CD14-positive monocyte (primary cell): ENCODE results near the gene SIAH3. TPM values are rescaled to one million over a fixed set of nuclear protein-coding genes. Genes with fewer than 3 reads are reported as not detected.

Experiments used
- DNase-seq, 3 donors: peaks; one replicate each; pipeline ENCODE4 v3.0.0-alpha.2; 2011 to 2022
- H2AFZ ChIP-seq: 2 replicates; pipeline ENCODE4 v1.6.0; 2012; ENCODE audit warnings: mild to moderate bottlenecking, low read depth, low read length, inconsistent platforms; ENCODE audit not compliant: insufficient read depth, poor library complexity, severe bottlenecking
- H3K27ac ChIP-seq, 2 donors: 1 replicate in 1 of 2; 2 replicates in 1 of 2; pipeline ENCODE4 v1.5.1; 2012 to 2013; ENCODE audit warnings: low read length in 2 of 2, control low read depth in 1 of 2, inconsistent platforms in 1 of 2, low read depth in 1 of 2, mild to moderate bottlenecking in 1 of 2
- H3K27me3 ChIP-seq, 2 donors: one replicate each; pipeline versions ENCODE4 v1.6.0 to v1.6.1; 2011 to 2013; ENCODE audit warnings: low read length in 2 of 2; ENCODE audit not compliant: control insufficient read depth in 2 of 2, insufficient read depth in 2 of 2
- H3K36me3 ChIP-seq, 2 donors: replicated peaks in 1 of 2; 1 replicate in 1 of 2; 2 replicates in 1 of 2; pipeline versions ENCODE4 v1.5.1 to v1.6.1; 2012 to 2013; ENCODE audit warnings: low read length in 2 of 2, control low read depth in 1 of 2, inconsistent platforms in 1 of 2, mild to moderate bottlenecking in 1 of 2; ENCODE audit not compliant: insufficient read depth in 2 of 2, control insufficient read depth in 1 of 2
- H3K4me1 ChIP-seq, 2 donors: 1 replicate in 1 of 2; 2 replicates in 1 of 2; pipeline versions ENCODE4 v1.5.1 to v1.6.1; 2012 to 2013; ENCODE audit warnings: low read length in 2 of 2, control low read depth in 1 of 2, inconsistent platforms in 1 of 2, mild to moderate bottlenecking in 1 of 2, moderate library complexity in 1 of 2; ENCODE audit not compliant: insufficient read depth in 2 of 2, control insufficient read depth in 1 of 2
- H3K4me2 ChIP-seq: replicated peaks from 2 replicates; pipeline ENCODE3; 2012; ENCODE audit warnings: low read length, moderate library complexity, mild to moderate bottlenecking; ENCODE audit not compliant: poor library complexity, severe bottlenecking; ENCODE audit errors: extremely low read depth
- H3K4me3 ChIP-seq, 3 experiments: fragments of 200-600 bp in 1 of 3; sonication (generic) in 1 of 3; replicated peaks in 1 of 3; 1 replicate in 2 of 3; 2 replicates in 1 of 3; pipeline ENCODE4 v1.5.1; 2011 to 2013; ENCODE audit warnings: low read length in 3 of 3, mild to moderate bottlenecking in 3 of 3, control low read depth in 2 of 3, low read depth in 2 of 3, inconsistent platforms in 1 of 3, moderate library complexity in 1 of 3
- H3K79me2 ChIP-seq: 2 replicates; pipeline ENCODE4 v1.6.0; 2012; ENCODE audit warnings: mild to moderate bottlenecking, control low read depth, inconsistent platforms, low read length, moderate library complexity; ENCODE audit not compliant: insufficient read depth
- H3K9ac ChIP-seq: 2 replicates; pipeline ENCODE4 v1.6.0; 2017; ENCODE audit warnings: low read length, mild to moderate bottlenecking; ENCODE audit not compliant: insufficient read depth, poor library complexity, severe bottlenecking
- H3K9me3 ChIP-seq, 2 donors: replicated peaks in 1 of 2; 1 replicate in 1 of 2; 2 replicates in 1 of 2; pipeline versions ENCODE4 v1.5.1 to v1.6.1; 2012 to 2013; ENCODE audit warnings: low read length in 2 of 2, control low read depth in 1 of 2; ENCODE audit not compliant: control insufficient read depth in 1 of 2, insufficient read depth in 1 of 2
- H4K20me1 ChIP-seq: 2 replicates; pipeline ENCODE4 v1.6.0; 2012; ENCODE audit warnings: mild to moderate bottlenecking, low read length, control low read depth, moderate library complexity; ENCODE audit not compliant: insufficient read depth
- H3K27ac Mint-ChIP-seq, 7 donors: one replicate each; pipeline ENCODE4 v1.8.0; 2020; ENCODE audit warnings: mild to moderate bottlenecking in 7 of 7, mixed read lengths in 7 of 7, moderate library complexity in 6 of 7, inconsistent platforms in 2 of 7
- H3K27me3 Mint-ChIP-seq, 3 donors: one replicate each; pipeline ENCODE4 v1.8.0; 2021 to 2022; ENCODE audit warnings: low read depth in 3 of 3, mild to moderate bottlenecking in 3 of 3, mixed read lengths in 3 of 3, moderate library complexity in 3 of 3, inconsistent platforms in 1 of 3
- H3K36me3 Mint-ChIP-seq, 2 donors: one replicate each; pipeline ENCODE4 v1.8.0; 2020; ENCODE audit warnings: mixed read lengths in 2 of 2, inconsistent platforms in 1 of 2, mild to moderate bottlenecking in 1 of 2
- H3K4me1 Mint-ChIP-seq: one replicate; pipeline ENCODE4 v1.8.0; 2020; ENCODE audit warnings: mild to moderate bottlenecking, mixed read lengths
- H3K4me3 Mint-ChIP-seq, 2 donors: one replicate each; pipeline ENCODE4 v1.8.0; 2020; ENCODE audit warnings: mild to moderate bottlenecking in 2 of 2, mixed read lengths in 2 of 2, moderate library complexity in 1 of 2
- H3K9me3 Mint-ChIP-seq, 7 donors: one replicate each; pipeline ENCODE4 v1.8.0; 2020 to 2022; ENCODE audit warnings: mixed read lengths in 7 of 7, mild to moderate bottlenecking in 6 of 7, moderate library complexity in 6 of 7, inconsistent platforms in 2 of 7
- CTCF ChIP-seq: fragments of 200-600 bp; IDR thresholded peaks from one replicate; pipeline ENCODE4 v1.8.0; 2022; ENCODE audit warnings: antibody characterized with exemption, mild to moderate bottlenecking
- WGBS: methylation state at CpG from one replicate; pipeline ENCODE4 v1.1.5; 2013; ENCODE audit warnings: missing lambda C conversion rate; ENCODE audit not compliant: insufficient coverage; 5-methylcytosine and 5-hydroxymethylcytosine counted together
- intact Hi-C, 2 donors: fragments of 100-400 bp; cut with micrococcal nuclease; formaldehyde crosslinking; loops; one replicate each; pipeline versions ENCODE4 v1.15.0 to v1.15.1; 2023
- polyA plus RNA-seq, 3 donors: library from polyadenylated mRNA; depleted of rRNA in 1 of 3; unstranded in 2 of 3; stranded (reverse) in 1 of 3; fragments of 300-500 nt in 2 of 3; fragments of >200 nt in 1 of 3; fragmentation: Illumina TruSeq in 2 of 3; gene quantifications; 1 replicate in 2 of 3; 2 replicates in 1 of 3; pipeline ENCODE4 v1.2.3, GENCODE V29; 2012 to 2021
- small RNA-seq: library from RNA; depleted of rRNA; stranded (forward); fragments of <200 nt; gene quantifications from one replicate; pipeline ENCODE3, GENCODE V24; 2012; ENCODE audit warnings: low read depth; ENCODE audit not compliant: insufficient read length

The SIAH3 gene
- polyA plus RNA-seq, 3 donors, result not detected

GRCh38 chr13:45731455-45731854 is 120.1 kb downstream of the SIAH3 start:
- H3K27me3 Mint-ChIP-seq, result peaks cover 0 to 5% (median 2%) of the 10 kb centered on the region in 3 donors
- no peak for TF ChIP-seq CTCF
- Histone ChIP-seq H3K36me3 (no peaks in the 10 kb centered on the region), H3K4me1 (no peaks in the 10 kb centered on the region), H3K4me2 (no peak overlapping the region), H3K9ac (no peak overlapping the region), H4K20me1 (no peaks in the 10 kb centered on the region), H3K27me3 (no peaks in the 10 kb centered on the region), H3K27ac (no peak overlapping the region), H3K79me2 (no peaks in the 10 kb centered on the region), H2AFZ (no peak overlapping the region), H3K4me3 (no peak overlapping the region), H3K9me3 (peaks cover 0 to 4% of the 10 kb centered on the region in 2 donors)
- no CpG with 5 or more reads among the region's 3 CpGs for WGBS
- H3K4me1 Mint-ChIP-seq, result no peaks in the 10 kb centered on the region
- DNase-seq, result no peak
- peaks cover 0 to 2% (median 2%) of the 10 kb centered on the region in 7 donors for H3K9me3 Mint-ChIP-seq
- H3K4me3 Mint-ChIP-seq, result no peak overlapping the region
- no peak overlapping the region for H3K27ac Mint-ChIP-seq
- intact Hi-C loops, result no loop called here
- H3K36me3 Mint-ChIP-seq, result no peaks in the 10 kb centered on the region

GRCh38 chr13:45728759-45729158 is 122.8 kb downstream of the SIAH3 start:
- no peaks in the 10 kb centered on the region for H3K36me3 Mint-ChIP-seq
- Histone ChIP-seq H3K27ac (no peak overlapping the region), H3K79me2 (no peaks in the 10 kb centered on the region), H3K9ac (no peak overlapping the region), H2AFZ (no peak overlapping the region), H4K20me1 (no peaks in the 10 kb centered on the region), H3K9me3 (no peaks in the 10 kb centered on the region), H3K4me1 (no peaks in the 10 kb centered on the region), H3K4me2 (no peak overlapping the region), H3K4me3 (no peak overlapping the region), H3K36me3 (no peaks in the 10 kb centered on the region), H3K27me3 (no peaks in the 10 kb centered on the region)
- DNase-seq, result no peak
- TF ChIP-seq CTCF, result no peak
- no peaks in the 10 kb centered on the region for H3K4me1 Mint-ChIP-seq
- peaks cover 0 to 2% (median 0%) of the 10 kb centered on the region in 7 donors for H3K9me3 Mint-ChIP-seq
- intact Hi-C loops, result no loop called here
- H3K27ac Mint-ChIP-seq, result no peak overlapping the region
- H3K4me3 Mint-ChIP-seq, result no peak overlapping the region
- 72% methylated on average over 6 of the region's 6 CpGs for WGBS
- H3K27me3 Mint-ChIP-seq, result peaks cover 0 to 5% (median 3%) of the 10 kb centered on the region in 3 donors

Small RNA genes lying within 50 kb of the gene (small RNA-seq; reads per million reads assigned to genes)
- gene RF00017, result not detected

Other genes with a start within 250 kb of the SIAH3 start
- not detected for gene ERICH6B, start 236.0 kb downstream of the SIAH3 start, polyA plus RNA-seq
- gene CBY2, start 149.4 kb downstream of the SIAH3 start, polyA plus RNA-seq, result not detected
- gene ZC3H13, start 201.0 kb upstream of the SIAH3 start, polyA plus RNA-seq, result 10 to 100 TPM in 1 of 3 donors, 1 to 10 TPM in 2; 5.3 to 22.2 (median 9.7) TPM